ENCODE results near the gene GRIK4. TPM values are rescaled to one million over a fixed set of nuclear protein-coding genes. Genes with fewer than 3 reads are reported as not detected.

The GRIK4 gene
- total RNA-seq, 1 donor from 2014 or later = 2.2 TPM

GRCh38 chr11:120499859-120500258 lies 11.7 kb upstream of the GRIK4 start:
- H3K4me1 Mint-ChIP-seq (ENCODE audit: low read depth, unreplicated experiment) = peaks cover 3% of the 10 kb centered on the region
- no peak overlapping the region for H3K27ac Mint-ChIP-seq (ENCODE audit: unreplicated experiment)
- no peaks in the 10 kb centered on the region for H4K20me1 ChIP-seq (ENCODE audit: insufficient read depth, low read length)
- H2AFZ ChIP-seq (ENCODE audit: low read depth, low read length) = no peak overlapping the region
- no peaks in the 10 kb centered on the region for H3K27me3 ChIP-seq (ENCODE audit: insufficient read depth, low read length)
- no peak for TF ChIP-seq CTCF (IDR thresholded peaks at IDR 0.05; ENCODE audit: insufficient read depth, low read depth, low read length)
- no peak for TF ChIP-seq EZH2 (IDR thresholded peaks at IDR 0.05; ENCODE audit: insufficient read depth, low read length)
- no peaks in the 10 kb centered on the region for H3K79me2 ChIP-seq (ENCODE audit: insufficient read depth, low read length)
- H3K4me3 Mint-ChIP-seq (ENCODE audit: unreplicated experiment) = no peak overlapping the region
- DNase-seq (ENCODE audit: low read depth) (no peak), FAIRE-seq (no peak)
- no peak overlapping the region for H3K4me3 ChIP-seq (ENCODE audit: insufficient read depth, low read depth, low read length)
- H3K9me3 ChIP-seq (ENCODE audit: insufficient read depth, low read depth, low read length) = no peaks in the 10 kb centered on the region
- no peaks in the 10 kb centered on the region for H3K4me1 ChIP-seq (ENCODE audit: insufficient read depth, low read length)
- H3K4me2 ChIP-seq (ENCODE audit: low read length) = no peak overlapping the region
- no peaks in the 10 kb centered on the region for H3K9me3 Mint-ChIP-seq (ENCODE audit: unreplicated experiment)
- H3K36me3 Mint-ChIP-seq (ENCODE audit: low read depth, unreplicated experiment) = no peaks in the 10 kb centered on the region
- H3K27ac ChIP-seq (ENCODE audit: low read depth, low read length) = no peak overlapping the region
- peaks cover under 1% of the 10 kb centered on the region for H3K27me3 Mint-ChIP-seq (ENCODE audit: low read depth, unreplicated experiment)
- H3K9ac ChIP-seq (ENCODE audit: low read length) = no peak overlapping the region
- H3K36me3 ChIP-seq (ENCODE audit: insufficient read depth, low read length) = no peaks in the 10 kb centered on the region

GRCh38 chr11:120500414-120501071 lies 11.0 kb upstream of the GRIK4 start:
- Mint-ChIP-seq H3K9me3 (ENCODE audit: unreplicated experiment) (no peaks in the 10 kb centered on the region), H3K27me3 (ENCODE audit: low read depth, unreplicated experiment) (peaks cover 2% of the 10 kb centered on the region), H3K4me3 (ENCODE audit: unreplicated experiment) (no peak overlapping the region), H3K4me1 (ENCODE audit: low read depth, unreplicated experiment) (peaks cover 3% of the 10 kb centered on the region), H3K27ac (ENCODE audit: unreplicated experiment) (no peak overlapping the region), H3K36me3 (ENCODE audit: low read depth, unreplicated experiment) (peaks cover 1% of the 10 kb centered on the region)
- H3K79me2 ChIP-seq (ENCODE audit: insufficient read depth, low read length) = no peaks in the 10 kb centered on the region
- H3K9ac ChIP-seq (ENCODE audit: low read length) = no peak overlapping the region
- H4K20me1 ChIP-seq (ENCODE audit: insufficient read depth, low read length) = no peaks in the 10 kb centered on the region
- no peak for DNase-seq (ENCODE audit: low read depth)
- H3K9me3 ChIP-seq (ENCODE audit: insufficient read depth, low read depth, low read length) = no peaks in the 10 kb centered on the region
- FAIRE-seq = no peak
- H3K36me3 ChIP-seq (ENCODE audit: insufficient read depth, low read length) = no peaks in the 10 kb centered on the region
- H3K4me2 ChIP-seq (ENCODE audit: low read length) = no peak overlapping the region
- H3K27me3 ChIP-seq (ENCODE audit: insufficient read depth, low read length) = no peaks in the 10 kb centered on the region
- no peak overlapping the region for H3K4me3 ChIP-seq (ENCODE audit: insufficient read depth, low read depth, low read length)
- no peaks in the 10 kb centered on the region for H3K4me1 ChIP-seq (ENCODE audit: insufficient read depth, low read length)
- no peak overlapping the region for H2AFZ ChIP-seq (ENCODE audit: low read depth, low read length)
- TF ChIP-seq CTCF (IDR thresholded peaks at IDR 0.05; ENCODE audit: insufficient read depth, low read depth, low read length) = no peak
- no peak overlapping the region for H3K27ac ChIP-seq (ENCODE audit: low read depth, low read length)

GRCh38 chr11:120501440-120501839 lies 10.1 kb upstream of the GRIK4 start:
- Histone ChIP-seq H3K9ac (ENCODE audit: low read length) (no peak overlapping the region), H3K36me3 (ENCODE audit: insufficient read depth, low read length) (no peaks in the 10 kb centered on the region), H3K79me2 (ENCODE audit: insufficient read depth, low read length) (no peaks in the 10 kb centered on the region), H3K9me3 (ENCODE audit: insufficient read depth, low read depth, low read length) (no peaks in the 10 kb centered on the region), H3K27ac (ENCODE audit: low read depth, low read length) (no peak overlapping the region), H4K20me1 (ENCODE audit: insufficient read depth, low read length) (no peaks in the 10 kb centered on the region), H3K4me2 (ENCODE audit: low read length) (no peak overlapping the region), H3K4me3 (ENCODE audit: insufficient read depth, low read depth, low read length) (no peak overlapping the region), H3K4me1 (ENCODE audit: insufficient read depth, low read length) (no peaks in the 10 kb centered on the region), H2AFZ (ENCODE audit: low read depth, low read length) (no peak overlapping the region), H3K27me3 (ENCODE audit: insufficient read depth, low read length) (peaks cover 8% of the 10 kb centered on the region)
- peaks cover 8% of the 10 kb centered on the region for H3K27me3 Mint-ChIP-seq (ENCODE audit: low read depth, unreplicated experiment)
- FAIRE-seq = no peak
- no peaks in the 10 kb centered on the region for H3K9me3 Mint-ChIP-seq (ENCODE audit: unreplicated experiment)
- DNase-seq (ENCODE audit: low read depth) = no peak
- H3K27ac Mint-ChIP-seq (ENCODE audit: unreplicated experiment) = no peak overlapping the region
- no peak for TF ChIP-seq CTCF (IDR thresholded peaks at IDR 0.05; ENCODE audit: insufficient read depth, low read depth, low read length)
- TF ChIP-seq EZH2 (IDR thresholded peaks at IDR 0.05; ENCODE audit: insufficient read depth, low read length) = no peak
- peaks cover 3% of the 10 kb centered on the region for H3K4me1 Mint-ChIP-seq (ENCODE audit: low read depth, unreplicated experiment)
- H3K4me3 Mint-ChIP-seq (ENCODE audit: unreplicated experiment) = no peak overlapping the region
- H3K36me3 Mint-ChIP-seq (ENCODE audit: low read depth, unreplicated experiment) = peaks cover 1% of the 10 kb centered on the region
